HepG2 (cell line): ENCODE measurements around the gene TNFRSF25. TPM values are rescaled to one million over a fixed set of nuclear protein-coding genes. Genes with fewer than 3 reads are reported as not detected.
A peak's percentile ranks its signal among the peaks of the same experiment; 100 is the strongest.
"Not testable (repeated sequence)": the region's sequence is repeated elsewhere in the genome, so short reads cannot be mapped to it uniquely, and the experiment has no call there.

Source experiments
- ATAC-seq: fragments of 200-7000 bp; cut with Tn5 transposase; 3 replicates; pipeline ENCODE4 v1.9.1; 2020; ENCODE audit warnings: mild to moderate bottlenecking, moderate library complexity
- BruUV-seq: library from RNA; stranded (reverse); fragments of 400-500 nt; replicated peaks from 2 replicates; lab custom pipeline; 2021; lab: Mats Ljungman, UMichigan
- CTCF ChIA-PET: fragments of 300-600 bp; formaldehyde crosslinking; extraction: SDS; loops from one replicate; lab custom pipeline; 2021; ENCODE audit warnings: low total read pairs, inconsistent platforms, low intra/inter-chr PET ratio; lab: Yijun Ruan, JAX
- POLR2A ChIA-PET: fragments of 350-600 bp; sonication (Branson Sonifier 250); formaldehyde crosslinking; loops from one replicate; lab custom pipeline; 2020; ENCODE audit warnings: antibody characterized with exemption, inconsistent platforms; lab: Yijun Ruan, JAX
- DNase-seq: peaks from one replicate; pipeline ENCODE4 v3.0.0-alpha.2; 2015; ENCODE audit warnings: low spot score
- FAIRE-seq: peaks from 3 replicates; lab custom pipeline; 2011; peaks lifted over from hg19 to GRCh38; lab: Jason Lieb, UNC
- H2AFZ ChIP-seq: one replicate; pipeline ENCODE4 v1.6.1; 2011; ENCODE audit warnings: low read length, inconsistent platforms
- H3K27ac ChIP-seq: fragments of 300-600 bp; 3 replicates; pipeline ENCODE4 v1.8.0; 2011; ENCODE audit warnings: mixed run types, mild to moderate bottlenecking, mixed read lengths, low read length, inconsistent platforms; ENCODE audit not compliant: insufficient read depth; ENCODE audit errors: extremely low read length
- H3K27me3 ChIP-seq, 2 experiments: fragments of 200-600 bp in 1 of 2; 2 replicates in 1 of 2; 3 replicates in 1 of 2; pipeline versions ENCODE4 v1.6.0 to v1.8.0; 2011; ENCODE audit warnings: low read length in 2 of 2, mild to moderate bottlenecking in 2 of 2, moderate library complexity in 2 of 2, inconsistent platforms in 1 of 2; ENCODE audit not compliant: insufficient read depth in 2 of 2, control insufficient read depth in 1 of 2
- H3K36me3 ChIP-seq, 2 experiments: fragments of 200-600 bp in 1 of 2; replicated peaks in 1 of 2; 2 replicates in 1 of 2; 3 replicates in 1 of 2; pipeline versions ENCODE4 v1.5.1 to v1.8.0; 2011; ENCODE audit warnings: low read length in 2 of 2, inconsistent platforms in 1 of 2; ENCODE audit not compliant: insufficient read depth in 2 of 2, control insufficient read depth in 1 of 2
- H3K4me1 ChIP-seq: 2 replicates; pipeline ENCODE4 v1.5.1; 2012; ENCODE audit warnings: low read length, inconsistent platforms; ENCODE audit not compliant: insufficient read depth
- H3K4me2 ChIP-seq: 2 replicates; pipeline ENCODE4 v1.6.0; 2011; ENCODE audit warnings: low read depth, low read length, inconsistent platforms
- H3K4me3 ChIP-seq, 3 experiments: fragments of 200-600 bp in 1 of 3; sonication (generic), shearing (Covaris generic) in 1 of 3; replicated peaks in 1 of 3; 2 replicates each; pipeline ENCODE4 v1.5.1; 2011 to 2016; ENCODE audit warnings: low read length in 3 of 3, inconsistent platforms in 2 of 3, low read depth in 2 of 3, mild to moderate bottlenecking in 2 of 3, control low read depth in 1 of 3, mixed read lengths in 1 of 3; ENCODE audit not compliant: insufficient read depth in 1 of 3
- H3K79me2 ChIP-seq: one replicate; pipeline ENCODE4 v1.6.1; 2011; ENCODE audit warnings: low read length, inconsistent platforms; ENCODE audit not compliant: insufficient read depth
- H3K9ac ChIP-seq: 2 replicates; pipeline ENCODE4 v1.6.0; 2011; ENCODE audit warnings: mild to moderate bottlenecking, low read depth, low read length, inconsistent platforms; ENCODE audit not compliant: insufficient read depth
- H3K9me3 ChIP-seq: 2 replicates; pipeline ENCODE4 v1.5.1; 2012; ENCODE audit warnings: mild to moderate bottlenecking, low read length
- H4K20me1 ChIP-seq: 2 replicates; pipeline ENCODE4 v1.6.0; 2011; ENCODE audit warnings: inconsistent platforms, mild to moderate bottlenecking, low read length, moderate library complexity; ENCODE audit not compliant: insufficient read depth
- AGO2 ChIP-seq: fragments of 200-400 bp; formaldehyde crosslinking; optimal IDR thresholded peaks from 2 replicates; pipeline ENCODE3; 2017; ENCODE audit warnings: mild to moderate bottlenecking, low read depth, low read length, moderate library complexity
- HDAC2 ChIP-seq: sonication (generic); formaldehyde crosslinking; IDR thresholded peaks from 2 replicates; pipeline ENCODE4 v1.4.0; 2020; ENCODE audit warnings: missing genetic modification reagents
- HNF1A ChIP-seq, 2 experiments: sonication (generic) in 1 of 2; formaldehyde crosslinking in 1 of 2; IDR thresholded peaks; 2 replicates each; pipeline versions ENCODE4 v1.4.0 to v1.6.1; 2016 to 2020; ENCODE audit warnings: borderline replicate concordance in 1 of 2, low read depth in 1 of 2, mild to moderate bottlenecking in 1 of 2, missing genetic modification reagents in 1 of 2
- KAT7 ChIP-seq: IDR thresholded peaks from 2 replicates; pipeline ENCODE4 v1.6.1; 2018; ENCODE audit warnings: borderline replicate concordance, missing compliant biosample characterization
- MYPOP ChIP-seq: sonication (generic); formaldehyde crosslinking; IDR thresholded peaks from 2 replicates; pipeline ENCODE4 v1.8.1; 2023; ENCODE audit warnings: mild to moderate bottlenecking, moderate library complexity, missing genetic modification reagents
- RBFOX2 ChIP-seq: fragments of 200-400 bp; formaldehyde crosslinking; IDR thresholded peaks from 2 replicates; pipeline ENCODE4 v1.6.1; 2017; ENCODE audit warnings: low read depth, mild to moderate bottlenecking, low read length
- ZC3H13 ChIP-seq: sonication (generic); formaldehyde crosslinking; IDR thresholded peaks from 2 replicates; pipeline ENCODE4 v1.8.1; 2023; ENCODE audit warnings: mild to moderate bottlenecking, missing genetic modification reagents, moderate library complexity
- ZNF331 ChIP-seq: sonication (generic); formaldehyde crosslinking; IDR thresholded peaks from 2 replicates; pipeline ENCODE4 v1.4.0; 2020; ENCODE audit warnings: missing genetic modification reagents
- ZNF343 ChIP-seq: sonication (generic); formaldehyde crosslinking; IDR thresholded peaks from 2 replicates; pipeline ENCODE4 v1.4.0; 2020; ENCODE audit warnings: mild to moderate bottlenecking, missing genetic modification reagents
- WGBS: methylation state at CpG from one replicate; pipeline ENCODE4 v1.1.6; 2017; ENCODE audit warnings: low lambda C conversion rate; 5-methylcytosine and 5-hydroxymethylcytosine counted together
- in situ Hi-C: cut with HindIII; loops from 2 replicates; pipeline ENCODE4 v1.10.0; 2017; ENCODE audit warnings: low pct_unique_long_range_greater_than_20kb; ENCODE audit not compliant: extremely low pct_ligation_motif_present
- intact Hi-C: fragments of 100-400 bp; cut with micrococcal nuclease; formaldehyde crosslinking; loops from one replicate; pipeline ENCODE4 v1.10.0; 2022; ENCODE audit not compliant: unreplicated experiment
- polyA plus RNA-seq, 8 experiments: library from polyadenylated mRNA; depleted of rRNA in 3 of 8; stranded (reverse) in 7 of 8; unstranded in 1 of 8; fragments of >200 nt; fragmentation: Illumina TruSeq in 4 of 8; extraction: Trizol in 4 of 8; gene quantifications; 2 replicates each; pipeline versions ENCODE4 v1.2.1 to v1.2.3, GENCODE V29; 2011 to 2016; ENCODE audit warnings: low read depth in 4 of 8, missing spikeins in 1 of 8, mixed read lengths in 1 of 8; ENCODE audit not compliant: insufficient read depth in 1 of 8
- total RNA-seq, 5 experiments: library from RNA; depleted of rRNA; stranded (reverse); fragments of >200 nt; fragmentation: Illumina TruSeq; extraction: Trizol; gene quantifications; 2 replicates each; pipeline ENCODE4 v1.2.3, GENCODE V29; 2016; ENCODE audit warnings: low read depth in 1 of 5

TNFRSF25 gene
- total and polyA plus RNA-seq, 2 of the 13 experiments (the other 11 are each of a cell fraction or from before 2014, with no cell fraction given): 1.4 to 1.5 TPM

GRCh38 chr1:6455752-6456520 lies 10.0 kb downstream of the TNFRSF25 start:
- H3K4me2 ChIP-seq, BruUV-seq, H2AFZ ChIP-seq, H3K9ac ChIP-seq, H3K9me3 ChIP-seq, in situ Hi-C loops, POLR2A ChIA-PET, FAIRE-seq, H3K27me3 ChIP-seq, CTCF ChIA-PET, H3K4me3 ChIP-seq, H3K27ac ChIP-seq, intact Hi-C loops, DNase-seq, ATAC-seq: not testable (repeated sequence)
- Histone ChIP-seq H3K4me1 (peaks cover 22% of the 10 kb centered on the region), H3K79me2 (peaks cover 12% of the 10 kb centered on the region), H4K20me1 (peaks cover 20% of the 10 kb centered on the region; the same call in 1 of the 2 replicates), H3K36me3 (peaks cover 13 to 19% of the 10 kb centered on the region in 2 experiments; a peak in 3 of 5 replicates)
- TF ChIP-seq ZC3H13 (peak; percentile 4; the same call in 1 of the 2 replicates), RBFOX2 (peak; percentile 66)
- 96% methylated on average over 40 of the region's 58 CpGs for WGBS

- Histone ChIP-seq H3K36me3 (peaks cover 11 to 19% of the 10 kb centered on the region in 2 experiments; a peak in 3 of 5 replicates), H2AFZ (no peak overlapping the region), H3K27ac (no peak overlapping the region), H3K9me3 (no peaks in the 10 kb centered on the region), H3K4me3 (no peak overlapping the region), H3K4me1 (peaks cover 28% of the 10 kb centered on the region), H3K79me2 (peaks cover 12% of the 10 kb centered on the region), H3K4me2 (no peak overlapping the region), H4K20me1 (peaks cover 20% of the 10 kb centered on the region; the same call in 1 of the 2 replicates), H3K9ac (no peak overlapping the region), H3K27me3 (no peaks in the 10 kb centered on the region)
- FAIRE-seq (no peak), ATAC-seq (no peak), DNase-seq (no peak)
- intact Hi-C loops: no loop called here
- WGBS: over 99% methylated on average over 58 of the region's 115 CpGs
- in situ Hi-C loops: no loop called here
- no TSS peak for BruUV-seq
- POLR2A ChIA-PET: no interaction called here
- CTCF ChIA-PET: no interaction called here
- TF ChIP-seq ZNF343: no peak
- TF ChIP-seq HNF1A (IDR thresholded peaks at IDR 0.05; ENCODE audit: low read depth): no peak
- TF ChIP-seq HNF1A (CRISPR knock-in tag; IDR thresholded peaks at IDR 0.05; ENCODE audit: borderline replicate concordance): no peak
- peak; percentile 91 for TF ChIP-seq ZC3H13
- no peak for TF ChIP-seq ZNF331 (CRISPR knock-in tag)
- no peak for TF ChIP-seq HDAC2 (CRISPR knock-in tag)
- peak; percentile 60 for TF ChIP-seq AGO2
- TF ChIP-seq MYPOP (CRISPR knock-in tag): no peak
- TF ChIP-seq KAT7: no peak
Observed at GRCh38 chr1:6454856-6455751, 10.9 kb downstream of the TNFRSF25 start.
